IMR-90 (cell line): Measurements from ENCODE around the gene NFKBIB.

Source experiments
- BHLHE40 ChIP-seq: fragments of 150-350 bp; IDR thresholded peaks from 2 replicates; pipeline ENCODE4 v1.6.1; 2016; ENCODE audit warnings: mild to moderate bottlenecking, low read depth, low read length
- CEBPB ChIP-seq: IDR thresholded peaks from 2 replicates; pipeline ENCODE4 v1.6.1; 2012; ENCODE audit warnings: low read depth, low read length, improper control_type of control experiment
- CTCF ChIP-seq: conservative IDR thresholded peaks from 2 replicates; pipeline ENCODE4 v1.5.1; 2012; ENCODE audit warnings: mild to moderate bottlenecking, low read depth, low read length, improper control_type of control experiment
- ELK1 ChIP-seq: fragments of 150-350 bp; IDR thresholded peaks from 2 replicates; pipeline ENCODE4 v1.6.1; 2016; ENCODE audit warnings: low read depth, mild to moderate bottlenecking, low read length, moderate library complexity, borderline replicate concordance
- NFE2L2 ChIP-seq: fragments of 150-350 bp; IDR thresholded peaks from 2 replicates; pipeline ENCODE4 v1.6.1; 2016; ENCODE audit warnings: low read depth, mild to moderate bottlenecking, low read length
- POLR2A ChIP-seq: IDR thresholded peaks from 2 replicates; pipeline ENCODE4 v1.6.1; 2012; ENCODE audit warnings: mild to moderate bottlenecking, low read depth, low read length
- RAD21 ChIP-seq: IDR thresholded peaks from 2 replicates; pipeline ENCODE4 v1.6.1; 2012; ENCODE audit warnings: low read length, improper control_type of control experiment
- RCOR1 ChIP-seq: IDR thresholded peaks from 2 replicates; pipeline ENCODE4 v1.6.1; 2012; ENCODE audit warnings: mild to moderate bottlenecking, low read length, improper control_type of control experiment; ENCODE audit not compliant: insufficient replicate concordance
- RFX5 ChIP-seq: IDR thresholded peaks from 2 replicates; pipeline ENCODE4 v1.8.0; 2012; ENCODE audit warnings: low read depth, mild to moderate bottlenecking, low read length, moderate library complexity
- USF2 ChIP-seq: fragments of 150-350 bp; IDR thresholded peaks from 2 replicates; pipeline ENCODE4 v1.6.1; 2017; ENCODE audit warnings: mild to moderate bottlenecking, antibody characterized with exemption, low read length, low read depth

- no peak for TF ChIP-seq POLR2A
- TF ChIP-seq CTCF, result no peak
- TF ChIP-seq ELK1, result no peak
- TF ChIP-seq CEBPB, result no peak
- no peak for TF ChIP-seq USF2
- no peak for TF ChIP-seq NFE2L2
- TF ChIP-seq RFX5, result no peak
- TF ChIP-seq RCOR1, result no peak
- TF ChIP-seq RAD21, result no peak
- TF ChIP-seq BHLHE40, result no peak
Measured at GRCh38 chr19:38956264-38956663, 56.5 kb downstream of the NFKBIB start.
